GM21619 (cell line): ENCODE results near the gene WDTC1.
"Not testable (repeated sequence)": the region's sequence is repeated elsewhere in the genome, so short reads cannot be mapped to it uniquely, and the experiment has no call there.

ENCODE experiments used
- ATAC-seq: cut with Tn5 transposase; IDR thresholded peaks from one replicate; pipeline ENCODE4 v1.9.1; 2021; ENCODE audit not compliant: unreplicated experiment

The WDTC1 gene

DNA sequence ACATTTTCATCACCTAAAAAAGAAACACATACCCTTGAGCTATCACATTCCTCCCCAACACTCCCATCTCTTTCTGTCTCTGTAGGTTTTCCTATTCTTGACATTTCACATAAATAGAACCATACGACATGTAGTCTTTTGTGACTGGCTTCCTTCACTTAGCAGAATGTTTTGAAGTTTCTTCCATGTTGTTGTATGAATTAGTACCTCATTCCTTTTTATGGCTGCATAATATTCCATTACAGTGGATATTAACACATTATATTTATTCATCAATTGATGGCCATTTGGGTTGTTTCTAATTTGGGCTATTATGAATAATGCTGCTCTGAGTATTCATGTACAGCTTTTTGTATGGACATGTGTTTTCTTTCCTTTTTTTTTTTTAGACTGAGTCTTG lies 11.8 kb downstream of the WDTC1 start:
- ATAC-seq: no peak

DNA sequence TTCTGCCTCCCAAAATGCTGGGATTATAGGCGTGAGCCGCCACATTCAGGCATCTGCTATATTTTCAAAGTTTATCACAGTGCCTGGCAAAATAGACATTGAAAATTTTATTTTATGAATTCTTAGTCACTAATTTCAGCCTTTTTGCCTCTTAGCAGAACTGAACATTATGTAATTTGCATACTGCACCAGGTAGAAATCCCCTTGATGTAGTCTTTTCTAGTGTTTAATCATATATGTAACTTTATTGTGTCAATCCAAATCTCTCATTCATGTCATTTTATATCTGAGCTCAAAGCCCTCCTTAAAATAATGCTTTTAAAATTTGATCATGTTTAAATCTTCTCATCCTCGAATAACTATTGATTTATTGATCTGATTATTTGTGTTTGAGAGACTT lies 19.2 kb downstream of the WDTC1 start:
- ATAC-seq: no peak

- no peak for ATAC-seq
These were observed 20.7 kb downstream of the WDTC1 start for GRCh38 chr1:27255136-27255535.

- no peak for ATAC-seq
These were observed 22.7 kb downstream of the WDTC1 start for GRCh38 chr1:27257155-27257554.

DNA sequence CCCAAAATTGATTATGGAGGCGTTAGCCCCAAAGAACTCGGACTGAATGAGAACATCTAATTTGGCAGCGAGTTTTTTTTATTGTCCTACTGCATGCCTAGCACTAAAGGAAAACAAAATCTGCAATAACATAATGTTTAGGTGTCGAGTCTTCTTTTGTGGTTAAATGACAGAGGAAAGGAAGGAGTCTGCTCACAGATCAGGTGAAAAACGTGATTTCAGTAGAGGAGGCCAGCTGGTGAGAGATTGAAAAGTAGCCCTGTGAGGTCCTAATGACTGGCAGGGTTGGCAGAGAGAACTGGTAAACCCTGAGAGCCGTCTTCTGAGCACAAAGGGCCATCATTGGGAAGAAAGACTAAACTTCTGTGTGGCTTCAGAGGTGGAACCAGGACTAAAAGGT lies 24.2 kb downstream of the WDTC1 start:
- ATAC-seq: no peak

DNA sequence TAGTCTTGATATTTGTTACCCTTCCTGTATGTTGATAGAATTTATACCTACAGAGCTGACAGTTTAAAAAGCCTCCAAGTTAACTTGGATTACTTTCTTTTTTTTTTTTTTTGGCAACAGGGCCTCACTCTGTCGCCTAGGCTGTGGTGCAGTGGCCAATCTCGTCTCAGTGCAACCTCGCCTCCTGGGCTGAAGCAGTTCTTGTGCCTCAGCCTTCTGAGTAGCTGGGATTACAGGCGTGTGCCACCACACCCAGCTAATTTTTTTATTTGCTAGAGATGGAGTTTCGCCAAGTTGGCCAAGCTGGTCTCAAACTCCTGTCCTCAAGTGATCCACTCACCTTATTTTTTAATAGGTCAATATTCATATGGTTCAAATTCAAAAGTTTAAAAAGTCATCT lies 32.7 kb downstream of the WDTC1 start:
- ATAC-seq: no peak

DNA sequence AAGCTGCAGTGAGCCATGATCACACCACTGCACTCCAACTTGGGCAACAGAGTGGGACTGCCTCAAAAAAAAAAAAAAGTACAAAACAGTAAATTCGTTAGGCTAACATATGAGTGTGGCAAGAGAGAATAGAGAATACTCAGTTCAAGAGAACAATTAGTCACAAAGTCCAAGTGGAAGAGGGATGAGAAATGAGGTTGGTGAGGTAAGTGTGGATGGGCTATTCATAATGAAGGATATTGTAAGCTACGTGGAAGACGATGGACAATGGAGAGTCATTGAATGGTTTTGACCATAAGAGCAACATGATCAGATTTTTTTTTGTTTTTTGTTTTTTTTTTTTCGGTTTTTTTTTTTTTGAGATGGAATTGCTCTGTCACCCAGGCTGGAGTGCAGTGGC lies 34.8 kb downstream of the WDTC1 start:
- no peak for ATAC-seq

GRCh38 chr1:27274204-27274603 lies 39.8 kb downstream of the WDTC1 start:
- ATAC-seq: no peak

GRCh38 chr1:27275696-27276095 lies 41.3 kb downstream of the WDTC1 start:
- ATAC-seq: no peak

GRCh38 chr1:27284425-27285273 lies 50.2 kb downstream of the WDTC1 start:
- no peak for ATAC-seq

- no peak for ATAC-seq
These were observed 50.8 kb downstream of the WDTC1 start for GRCh38 chr1:27285274-27285660.

DNA sequence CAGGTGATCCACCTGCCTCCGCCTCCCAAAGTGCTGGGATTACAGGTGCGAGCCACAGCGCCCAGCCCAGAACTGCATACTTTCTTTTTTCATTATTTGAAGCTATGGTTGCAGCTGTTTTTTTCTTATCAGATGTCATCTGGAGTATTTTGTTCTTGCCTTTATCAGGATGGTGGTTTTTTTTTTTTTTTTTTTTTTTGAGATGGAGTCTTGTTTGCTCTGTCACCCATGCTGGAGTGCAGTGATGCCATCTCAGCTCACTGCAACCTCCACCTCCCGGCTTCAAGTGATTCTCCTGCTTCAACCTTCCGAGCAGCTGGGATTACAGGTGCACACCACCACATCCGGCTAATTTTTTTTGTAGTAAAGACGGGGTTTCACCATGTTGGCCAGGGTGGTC lies 51.4 kb downstream of the WDTC1 start:
- ATAC-seq: not testable (repeated sequence)

DNA sequence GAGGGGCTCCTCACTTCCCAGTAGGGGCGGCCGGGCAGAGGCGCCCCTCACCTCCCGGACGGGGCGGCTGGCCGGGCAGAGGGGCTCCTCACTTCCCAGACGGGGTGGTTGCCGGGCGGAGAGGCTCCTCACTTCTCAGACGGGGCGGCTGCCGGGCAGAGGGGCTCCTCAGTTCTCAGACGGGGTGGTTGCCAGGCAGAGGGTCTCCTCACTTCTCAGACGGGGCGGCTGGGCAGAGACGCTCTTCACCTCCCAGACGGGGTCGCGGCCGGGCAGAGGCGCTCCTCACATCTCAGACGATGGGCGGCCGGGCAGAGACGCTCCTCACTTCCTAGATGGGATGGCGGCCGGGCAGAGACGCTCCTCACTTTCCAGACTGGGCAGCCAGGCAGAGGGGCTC lies 54.7 kb downstream of the WDTC1 start:
- not testable (repeated sequence) for ATAC-seq

GRCh38 chr1:27290581-27290980 lies 56.1 kb downstream of the WDTC1 start:
- no peak for ATAC-seq

DNA sequence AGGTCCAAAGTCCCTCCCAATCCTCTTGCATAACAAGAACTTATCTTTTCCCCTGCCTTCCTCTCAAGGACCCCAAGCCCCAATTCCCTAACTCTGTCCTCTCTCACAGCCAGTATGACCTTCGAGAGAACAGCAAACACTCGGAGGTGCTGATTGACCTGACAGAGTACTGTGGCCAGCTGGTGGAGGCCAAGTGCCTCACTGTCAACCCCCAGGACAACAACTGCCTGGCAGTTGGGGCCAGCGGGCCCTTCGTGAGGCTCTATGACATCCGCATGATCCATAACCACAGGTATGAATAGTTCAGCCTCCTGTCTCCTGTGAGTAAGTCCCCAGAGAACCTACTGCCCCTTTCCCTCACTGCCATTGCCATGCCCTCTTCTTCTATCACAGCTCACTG lies 57.7 kb downstream of the WDTC1 start:
- no peak for ATAC-seq

DNA sequence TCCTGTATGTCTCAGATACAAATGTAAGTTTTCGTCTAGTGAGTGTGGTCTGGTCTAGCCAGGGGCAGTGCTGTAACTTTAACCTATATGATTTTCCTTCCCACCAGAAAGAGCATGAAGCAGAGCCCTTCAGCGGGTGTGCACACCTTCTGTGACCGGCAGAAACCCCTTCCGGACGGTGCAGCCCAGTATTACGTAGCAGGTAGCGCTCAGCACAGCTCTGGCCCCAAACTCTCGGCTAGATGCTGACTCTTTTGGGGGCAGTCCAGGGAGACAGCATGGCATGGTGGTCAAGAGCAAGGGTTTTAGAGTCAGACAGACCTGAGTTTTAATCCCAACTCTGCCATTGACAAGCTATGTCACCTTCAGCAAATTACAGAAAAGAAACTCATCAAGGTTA lies 59.5 kb downstream of the WDTC1 start:
- ATAC-seq: no peak

GRCh38 chr1:27296773-27297291 lies 62.4 kb downstream of the WDTC1 start:
- ATAC-seq: no peak

DNA sequence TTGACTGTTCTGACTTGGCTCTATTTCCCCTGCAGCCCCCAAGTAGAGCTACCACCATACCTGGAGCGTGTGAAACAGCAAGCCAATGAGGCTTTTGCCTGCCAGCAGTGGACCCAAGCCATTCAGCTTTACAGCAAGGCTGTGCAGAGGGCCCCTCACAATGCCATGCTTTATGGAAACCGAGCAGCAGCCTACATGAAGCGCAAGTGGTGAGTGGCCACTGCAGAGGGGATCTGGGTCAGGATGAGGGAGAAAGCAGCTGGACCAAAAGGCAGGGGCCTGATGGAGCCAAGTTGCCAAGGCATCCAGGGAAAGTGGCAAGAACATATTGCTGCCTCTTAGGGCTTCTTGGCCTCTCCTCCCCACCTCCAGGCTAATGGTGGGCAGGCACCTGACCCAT lies 63.5 kb downstream of the WDTC1 start:
- no peak for ATAC-seq

DNA sequence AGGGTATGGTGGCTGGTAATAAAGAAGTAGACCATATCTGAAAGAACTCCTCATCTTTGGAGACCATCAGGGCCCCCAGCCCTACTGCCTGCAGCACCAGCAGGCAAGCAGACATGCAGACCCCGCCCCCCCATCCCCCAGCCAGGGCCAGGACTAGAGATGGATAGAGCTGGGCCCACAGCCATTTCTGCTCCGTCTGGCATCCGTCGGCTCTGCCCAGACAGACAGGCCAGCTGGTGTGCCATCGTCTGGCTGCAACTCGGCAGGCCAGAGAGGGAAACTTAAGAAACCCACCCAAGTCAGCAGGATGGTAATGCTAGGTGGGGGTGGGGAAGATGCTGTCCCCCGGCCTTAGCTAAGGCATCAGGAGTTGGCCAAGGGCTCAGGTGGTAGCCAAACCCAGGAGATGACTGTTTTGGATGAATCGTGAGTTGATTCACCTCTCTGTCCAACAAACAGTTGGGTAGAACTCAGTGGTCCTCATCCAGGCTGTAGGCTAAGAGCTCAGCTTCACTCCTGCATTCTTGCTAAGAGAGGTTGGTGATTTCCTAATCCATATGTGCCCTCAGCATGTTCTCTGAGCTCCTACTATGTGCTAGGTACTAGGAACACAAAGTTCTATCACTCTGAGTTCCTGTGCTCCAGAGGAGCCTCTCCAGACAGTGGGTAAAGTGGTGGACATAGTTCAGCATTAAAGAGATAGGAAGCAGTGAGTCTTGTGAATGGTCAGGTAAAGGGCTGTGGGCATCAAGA lies 64.4 kb downstream of the WDTC1 start:
- ATAC-seq: no peak

- no peak for ATAC-seq
These were observed 65.2 kb downstream of the WDTC1 start for GRCh38 chr1:27299385-27300271.

DNA sequence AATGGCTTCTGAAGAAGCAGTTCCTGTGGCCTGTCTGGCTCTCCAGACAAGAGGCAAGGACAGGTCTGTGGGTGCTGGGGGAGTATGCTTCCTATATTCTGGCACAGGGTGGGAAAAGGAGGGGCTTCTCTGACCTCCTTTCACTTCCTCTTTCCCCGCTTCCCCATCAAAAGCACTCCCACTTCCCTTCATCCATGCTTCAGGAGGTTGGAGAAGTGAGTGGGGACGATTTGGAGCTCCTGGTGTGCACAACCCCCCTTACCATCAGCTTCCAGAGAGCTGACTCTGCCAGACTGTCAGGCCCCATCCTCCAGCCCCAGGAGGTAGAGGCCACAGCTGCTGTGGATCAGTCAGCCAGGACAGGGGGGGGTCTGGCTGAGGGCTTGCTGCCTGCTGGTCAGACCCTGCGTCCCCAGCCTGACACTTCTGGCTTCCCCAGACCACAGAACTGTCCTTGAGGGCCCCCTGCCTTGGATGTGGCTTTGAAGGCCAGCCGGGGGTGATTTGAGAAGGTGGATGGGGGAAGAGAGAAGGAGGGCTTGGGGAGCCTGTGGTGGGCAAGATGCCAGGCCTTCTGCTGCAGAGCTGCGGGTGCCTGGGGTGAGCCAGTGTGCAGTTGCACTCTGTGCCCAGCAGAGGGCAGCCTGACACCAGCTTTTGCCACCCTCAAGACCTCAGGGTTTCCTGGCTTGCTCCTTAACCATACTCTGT lies 66.1 kb downstream of the WDTC1 start:
- ATAC-seq: no peak
